ENCODE data around the gene UBTD1.

Gene UBTD1

GRCh38 chr10:97481071-97481470 is 17.7 kb upstream of the UBTD1 start:
- no peak for DNase-seq (ENCODE audit: low read depth)
- no peak overlapping the region for H3K4me3 ChIP-seq (ENCODE audit: control insufficient read depth, low read depth, low read length)
- TF ChIP-seq CTCF (conservative IDR thresholded peaks at IDR 0.05; ENCODE audit: control insufficient read depth, insufficient read depth, low read depth, low read length) = no peak

GRCh38 chr10:97482381-97482780 is 16.3 kb upstream of the UBTD1 start:
- no peak overlapping the region for H3K4me3 ChIP-seq (ENCODE audit: control insufficient read depth, low read depth, low read length)
- no peak for TF ChIP-seq CTCF (conservative IDR thresholded peaks at IDR 0.05; ENCODE audit: control insufficient read depth, insufficient read depth, low read depth, low read length)
- no peak for DNase-seq (ENCODE audit: low read depth)

- H3K4me3 ChIP-seq (ENCODE audit: control insufficient read depth, low read depth, low read length) = no peak overlapping the region
- TF ChIP-seq CTCF (conservative IDR thresholded peaks at IDR 0.05; ENCODE audit: control insufficient read depth, insufficient read depth, low read depth, low read length) = no peak
- peak; percentile 39 for DNase-seq (ENCODE audit: low read depth)
These were observed 15.2 kb upstream of the UBTD1 start for GRCh38 chr10:97483506-97483905.

- peak; percentile 21 for DNase-seq (ENCODE audit: low read depth)
- H3K4me3 ChIP-seq (ENCODE audit: control insufficient read depth, low read depth, low read length) = no peak overlapping the region
- TF ChIP-seq CTCF (conservative IDR thresholded peaks at IDR 0.05; ENCODE audit: control insufficient read depth, insufficient read depth, low read depth, low read length) = no peak
These were observed 14.8 kb upstream of the UBTD1 start for GRCh38 chr10:97483921-97484320.

- no peak for TF ChIP-seq CTCF (conservative IDR thresholded peaks at IDR 0.05; ENCODE audit: control insufficient read depth, insufficient read depth, low read depth, low read length)
- H3K4me3 ChIP-seq (ENCODE audit: control insufficient read depth, low read depth, low read length) = no peak overlapping the region
- no peak for DNase-seq (ENCODE audit: low read depth)
These were observed 13.0 kb upstream of the UBTD1 start for GRCh38 chr10:97485647-97486281.

GRCh38 chr10:97490592-97490991 is 8.1 kb upstream of the UBTD1 start:
- no peak for TF ChIP-seq CTCF (conservative IDR thresholded peaks at IDR 0.05; ENCODE audit: control insufficient read depth, insufficient read depth, low read depth, low read length)
- H3K4me3 ChIP-seq (ENCODE audit: control insufficient read depth, low read depth, low read length) = no peak overlapping the region
- DNase-seq (ENCODE audit: low read depth) = no peak

GRCh38 chr10:97494151-97494550 is 4.6 kb upstream of the UBTD1 start:
- TF ChIP-seq CTCF (conservative IDR thresholded peaks at IDR 0.05; ENCODE audit: control insufficient read depth, insufficient read depth, low read depth, low read length) = no peak
- H3K4me3 ChIP-seq (ENCODE audit: control insufficient read depth, low read depth, low read length) = no peak overlapping the region
- DNase-seq (ENCODE audit: low read depth) = peak; percentile 36

All from fibroblast of mammary gland (primary cell).